HL-60 (cell line): Measurements from ENCODE around the gene CFAP61.

Experiments used
- CTCF ChIP-seq: IDR thresholded peaks from one replicate; pipeline ENCODE4 v1.5.1; 2011; ENCODE audit warnings: low read length, control low read depth, inconsistent platforms; ENCODE audit not compliant: insufficient read depth
- GABPA ChIP-seq: IDR thresholded peaks from 2 replicates; pipeline ENCODE4 v1.6.1; 2012; ENCODE audit warnings: low read depth
- POLR2AphosphoS5 ChIP-seq: IDR thresholded peaks from 2 replicates; pipeline ENCODE4 v1.6.1; 2012; ENCODE audit warnings: low read depth

DNA sequence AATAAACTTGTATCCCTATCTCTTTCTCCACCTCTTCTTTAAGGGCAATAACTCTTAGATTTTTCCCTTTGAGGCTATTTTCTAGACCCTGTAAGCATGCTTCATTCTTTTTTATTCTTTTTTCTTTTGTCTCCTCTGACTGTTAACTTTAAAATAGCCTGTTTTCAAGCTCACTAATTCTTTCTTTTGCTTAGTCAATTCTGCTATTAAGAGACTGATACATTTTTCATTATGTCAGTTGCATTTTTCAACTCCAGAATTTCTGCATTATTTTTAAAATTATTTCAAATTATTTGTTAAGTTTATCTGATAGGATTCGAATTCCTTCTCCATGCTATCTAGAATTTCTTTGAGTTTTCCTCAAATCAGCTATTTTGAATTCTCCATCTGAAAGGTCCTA, 84.0 kb downstream of the CFAP61 start:
- no peak for TF ChIP-seq GABPA
- TF ChIP-seq CTCF: no peak
- TF ChIP-seq POLR2AphosphoS5: no peak
